ENCODE results near the gene SLC9A9.

GRCh38 chr3:143288944-143289343 is 559.3 kb downstream of the SLC9A9 start:
- TF ChIP-seq CTCF (conservative IDR thresholded peaks at IDR 0.05; ENCODE audit: low read depth, low read length) (no peak), EZH2 (IDR thresholded peaks at IDR 0.05; ENCODE audit: borderline replicate concordance, low read depth, low read length, poor library complexity, severe bottlenecking) (no peak)
